ENCODE results near the gene SPOCK3.
"Not testable (repeated sequence)": the region's sequence is repeated elsewhere in the genome, so short reads cannot be mapped to it uniquely, and the experiment has no call there.

SPOCK3 gene

GRCh38 chr4:167234316-167234881 lies at the start of gene SPOCK3:
Gene SPOCK3 (minus strand): TSS chr4:167234494.
- no peak for DNase-seq (ENCODE audit: low read depth in 2 of 3, low spot score in 1 of 3)

GRCh38 chr4:167282171-167282864 lies 48.0 kb upstream of the SPOCK3 start:
- no peak for DNase-seq (ENCODE audit: low read depth in 2 of 3, low spot score in 1 of 3)

- not testable (repeated sequence) for DNase-seq (ENCODE audit: low read depth in 2 of 3, low spot score in 1 of 3)
Observed at GRCh38 chr4:167281545-167281944, 47.3 kb upstream of the SPOCK3 start.

- no peak for DNase-seq (ENCODE audit: low read depth in 2 of 3, low spot score in 1 of 3)
Observed at GRCh38 chr4:167274351-167274750, 40.1 kb upstream of the SPOCK3 start.

GRCh38 chr4:167265231-167265630 lies 30.9 kb upstream of the SPOCK3 start:
- no peak for DNase-seq (ENCODE audit: low read depth in 2 of 3, low spot score in 1 of 3)

- DNase-seq (ENCODE audit: low read depth in 2 of 3, low spot score in 1 of 3), result no peak
Observed at GRCh38 chr4:167248271-167248670, 14.0 kb upstream of the SPOCK3 start.

GRCh38 chr4:167239627-167240026 lies 5.3 kb upstream of the SPOCK3 start:
- no peak for DNase-seq (ENCODE audit: low read depth in 2 of 3, low spot score in 1 of 3)

GRCh38 chr4:167238226-167238625 lies 3.9 kb upstream of the SPOCK3 start:
- no peak for DNase-seq (ENCODE audit: low read depth in 2 of 3, low spot score in 1 of 3)

GRCh38 chr4:167233685-167234315 lies 494 bp downstream of the SPOCK3 start:
- DNase-seq (ENCODE audit: low read depth in 2 of 3, low spot score in 1 of 3), result no peak

- DNase-seq (ENCODE audit: low read depth in 2 of 3, low spot score in 1 of 3), result no peak
Observed at GRCh38 chr4:167232805-167233684, 1.2 kb downstream of the SPOCK3 start.

- DNase-seq (ENCODE audit: low read depth in 2 of 3, low spot score in 1 of 3), result no peak
Observed at GRCh38 chr4:167230744-167231143, 3.5 kb downstream of the SPOCK3 start.

- DNase-seq (ENCODE audit: low read depth in 2 of 3, low spot score in 1 of 3), result no peak
Observed at GRCh38 chr4:167222099-167222498, 12.2 kb downstream of the SPOCK3 start.

GRCh38 chr4:167221084-167221483 lies 13.2 kb downstream of the SPOCK3 start:
- no peak for DNase-seq (ENCODE audit: low read depth in 2 of 3, low spot score in 1 of 3)

GRCh38 chr4:167218022-167218608 lies 16.2 kb downstream of the SPOCK3 start:
- no peak for DNase-seq (ENCODE audit: low read depth in 2 of 3, low spot score in 1 of 3)

GRCh38 chr4:167216783-167217182 lies 17.5 kb downstream of the SPOCK3 start:
- DNase-seq (ENCODE audit: low read depth in 2 of 3, low spot score in 1 of 3), result no peak

GRCh38 chr4:167210166-167210565 lies 24.1 kb downstream of the SPOCK3 start:
- DNase-seq (ENCODE audit: low read depth in 2 of 3, low spot score in 1 of 3), result no peak

- no peak for DNase-seq (ENCODE audit: low read depth in 2 of 3, low spot score in 1 of 3)
Observed at GRCh38 chr4:167196344-167197012, 37.8 kb downstream of the SPOCK3 start.

- DNase-seq (ENCODE audit: low read depth in 2 of 3, low spot score in 1 of 3), result no peak
Observed at GRCh38 chr4:167190379-167190778, 43.9 kb downstream of the SPOCK3 start.

GRCh38 chr4:167185465-167185864 lies 48.8 kb downstream of the SPOCK3 start:
- DNase-seq (ENCODE audit: low read depth in 2 of 3, low spot score in 1 of 3), result no peak

- DNase-seq (ENCODE audit: low read depth in 2 of 3, low spot score in 1 of 3), result no peak
Observed at GRCh38 chr4:167183036-167183435, 51.3 kb downstream of the SPOCK3 start.

- DNase-seq (ENCODE audit: low read depth in 2 of 3, low spot score in 1 of 3), result no peak
Observed at GRCh38 chr4:167177925-167178324, 56.4 kb downstream of the SPOCK3 start.
